Stomach (tissue), 9 donors: ENCODE results near the gene CYP2W1. TPM values are rescaled to one million over a fixed set of nuclear protein-coding genes. Genes with fewer than 3 reads are reported as not detected.

Experiments
- DNase-seq, 2 donors: peaks; one replicate each; pipeline versions ENCODE4 v3.0.0 to v3.0.0-alpha.2; 2013 to 2019
- H3K27ac ChIP-seq, 5 donors: fragments of 200-600 bp in 4 of 5; sonication (generic) in 4 of 5; one replicate each; pipeline ENCODE4 v1.5.1; 2013 to 2019; ENCODE audit warnings: mild to moderate bottlenecking in 1 of 5, moderate library complexity in 1 of 5
- H3K27me3 ChIP-seq, 3 donors: fragments of 200-600 bp; sonication (generic); one replicate each; pipeline ENCODE4 v1.5.1; 2017 to 2019; ENCODE audit warnings: mixed run types in 1 of 3
- H3K36me3 ChIP-seq, 4 donors: fragments of 200-600 bp; sonication (generic); 1 replicate in 3 of 4; 2 replicates in 1 of 4; pipeline ENCODE4 v1.5.1; 2016 to 2019
- H3K4me1 ChIP-seq, 4 donors: fragments of 200-600 bp; sonication (generic); one replicate each; pipeline ENCODE4 v1.5.1; 2016 to 2019
- H3K4me3 ChIP-seq, 4 donors: fragments of 200-600 bp; sonication (generic) in 3 of 4; one replicate each; pipeline ENCODE4 v1.5.1; 2016 to 2019; ENCODE audit warnings: mild to moderate bottlenecking in 1 of 4
- H3K9me3 ChIP-seq, 4 donors: fragments of 200-600 bp; sonication (generic); one replicate each; pipeline ENCODE4 v1.5.1; 2016 to 2019
- CTCF ChIP-seq, 7 experiments: fragments of 450-650 bp in 4 of 7; fragments of 200-600 bp in 3 of 7; sonication (generic) in 3 of 7; IDR thresholded peaks; one replicate each; pipeline ENCODE4 v1.5.1; 2016 to 2019; ENCODE audit warnings: antibody characterized with exemption in 7 of 7, control low read depth in 2 of 7, mild to moderate bottlenecking in 1 of 7
- EP300 ChIP-seq: sonication (generic); formaldehyde crosslinking; IDR thresholded peaks from one replicate; pipeline ENCODE4 v1.6.1; 2017; ENCODE audit warnings: antibody characterized with exemption
- POLR2A ChIP-seq, 4 donors: fragments of 450-650 bp; IDR thresholded peaks; one replicate each; pipeline ENCODE4 v1.6.1; 2016; ENCODE audit warnings: antibody characterized with exemption in 4 of 4, control low read depth in 2 of 4, mild to moderate bottlenecking in 1 of 4, moderate library complexity in 1 of 4
- POLR2AphosphoS5 ChIP-seq, 3 donors: sonication (generic); formaldehyde crosslinking; IDR thresholded peaks; one replicate each; pipeline ENCODE4 v1.6.1; 2016; ENCODE audit warnings: antibody characterized with exemption in 3 of 3
- WGBS, 5 donors: extraction: QIAGEN DNeasy Blood & Tissue Kit in 3 of 5; methylation state at CpG; one replicate each; pipeline versions ENCODE4 v1.1.5 to v1.1.7; 2013 to 2018; 5-methylcytosine and 5-hydroxymethylcytosine counted together
- intact Hi-C: fragments of 100-400 bp; cut with DNase I; formaldehyde crosslinking; loops from one replicate; pipeline ENCODE4 v1.15.1; 2023; ENCODE audit warnings: low total_unique reads
- polyA plus RNA-seq, 3 donors: library from polyadenylated mRNA; stranded (reverse); fragments of 200-250 nt; gene quantifications; one replicate each; pipeline ENCODE4 v1.2.3, GENCODE V29; 2013
- total RNA-seq, 5 donors: library from RNA; depleted of rRNA; stranded (reverse); fragments of >200 nt; gene quantifications; one replicate each; pipeline versions ENCODE4 v1.1.0 to v1.2.3, GENCODE V29; 2014 to 2016
- donor health status: healthy with polysubstance abuse.
- donor health status: Bipolar disorder and iron deficiency.
- donor health status: healthy.

The CYP2W1 gene
- total and polyA plus RNA-seq, 8 donors: 0.31 to 7.0 (median 0.65) TPM; not detected in 5

GRCh38 chr7:952548-953441 lies 30.2 kb upstream of the CYP2W1 start:
- 65 to 80% (median 73%) methylated on average over 8 to 20 of the region's 20 CpGs for WGBS, 5 donors
- peak overlapping the region; percentile 57 to 70 (median 60) for H3K4me3 ChIP-seq
- DNase-seq: no peak
- TF ChIP-seq CTCF (IDR thresholded peaks at IDR 0.05) (no peak), POLR2A (IDR thresholded peaks at IDR 0.05) (no peak), EP300 (no peak), POLR2AphosphoS5 (IDR thresholded peaks at IDR 0.05) (no peak)
- intact Hi-C loops: no loop called here
- peak overlapping the region in 3 of 5 donors; percentile 54 to 85 (median 82) for H3K27ac ChIP-seq
- peaks cover 17 to 60% (median 29%) of the 10 kb centered on the region in 4 donors for H3K4me1 ChIP-seq
- H3K36me3 ChIP-seq: peaks cover 0 to 8% (median 0%) of the 10 kb centered on the region in 4 donors
- no peaks in the 10 kb centered on the region for H3K9me3 ChIP-seq
- peaks cover 0 to 42% (median 17%) of the 10 kb centered on the region in 3 donors for H3K27me3 ChIP-seq

- 0 to 4% (median 2%) methylated on average over 11 to 78 of the region's 78 CpGs for WGBS, 5 donors
- no peaks in the 10 kb centered on the region for H3K9me3 ChIP-seq
- H3K27ac ChIP-seq: peak overlapping the region; percentile 54 to 85 (median 79)
- no peak for TF ChIP-seq POLR2A (IDR thresholded peaks at IDR 0.05)
- peak in 2 of 3 donors; percentile 15 to 57 for TF ChIP-seq POLR2AphosphoS5 (IDR thresholded peaks at IDR 0.05)
- peak; percentile 76 to 87 for DNase-seq
- H3K4me1 ChIP-seq: peaks cover 17 to 63% (median 29%) of the 10 kb centered on the region in 4 donors
- intact Hi-C loops: no loop called here
- peaks cover 0 to 50% (median 17%) of the 10 kb centered on the region in 3 donors for H3K27me3 ChIP-seq
- peak overlapping the region; percentile 57 to 70 (median 60) for H3K4me3 ChIP-seq
- peaks cover 0 to 8% (median 0%) of the 10 kb centered on the region in 4 donors for H3K36me3 ChIP-seq
Measured at GRCh38 chr7:953547-954327, 29.2 kb upstream of the CYP2W1 start.

- Histone ChIP-seq H3K27ac (peak within 1 kb of the TSS; percentile 54 to 85 (median 79)), H3K4me1 (peaks cover 17 to 55% (median 25%) of the 10 kb centered on the region in 4 donors), H3K9me3 (no peaks in the 10 kb centered on the region), H3K36me3 (peaks cover 0 to 4% (median 0%) of the 10 kb centered on the region in 4 donors), H3K4me3 (peak within 1 kb of the TSS; percentile 57 to 70 (median 60)), H3K27me3 (peaks cover 0 to 45% (median 17%) of the 10 kb centered on the region in 3 donors)
- no peak for TF ChIP-seq EP300
- TF ChIP-seq POLR2A (IDR thresholded peaks at IDR 0.05): no peak
- TF ChIP-seq CTCF (IDR thresholded peaks at IDR 0.05): peak in 2 of 7 experiments; percentile 7 to 50
- no peak for TF ChIP-seq POLR2AphosphoS5 (IDR thresholded peaks at IDR 0.05)
- intact Hi-C loops: no loop called here
- WGBS, 5 donors: 8 to 44% (median 17%) methylated on average over 5 to 115 of the region's 115 CpGs
- peak; percentile 66 to 89 for DNase-seq
Measured at GRCh38 chr7:954330-955238, 28.4 kb upstream of the CYP2W1 start, which contains the start of gene ADAP1. TSS of gene ADAP1 (minus strand) at chr7:954680. CDS start at chr7:954477, 203 bp downstream.

GRCh38 chr7:956031-956430 lies 26.9 kb upstream of the CYP2W1 start:
- WGBS, 5 donors: 86 to 88% (median 88%) methylated on average over 10 of the region's 10 CpGs
- H3K27me3 ChIP-seq: peaks cover 0 to 41% (median 17%) of the 10 kb centered on the region in 3 donors
- H3K36me3 ChIP-seq: no peaks in the 10 kb centered on the region
- intact Hi-C loops: no loop called here
- H3K4me1 ChIP-seq: peaks cover 17 to 45% (median 25%) of the 10 kb centered on the region in 4 donors
- no peak for DNase-seq
- TF ChIP-seq POLR2AphosphoS5 (IDR thresholded peaks at IDR 0.05): no peak
- no peak for TF ChIP-seq CTCF (IDR thresholded peaks at IDR 0.05)
- no peak for TF ChIP-seq EP300
- no peak for TF ChIP-seq POLR2A (IDR thresholded peaks at IDR 0.05)
- no peak overlapping the region for H3K4me3 ChIP-seq
- no peak overlapping the region for H3K27ac ChIP-seq
- no peaks in the 10 kb centered on the region for H3K9me3 ChIP-seq
